Kidney (tissue), 14 donors: Measurements from ENCODE around the gene EEPD1. TPM values are rescaled to one million over a fixed set of nuclear protein-coding genes. Genes with fewer than 3 reads are reported as not detected.

ENCODE experiments used
- DNase-seq, 5 donors: peaks; one replicate each; pipeline ENCODE4 v3.0.0-alpha.2; 2013 to 2020
- FAIRE-seq: peaks from 2 replicates; lab custom pipeline; 2012; peaks lifted over from hg19 to GRCh38; lab: Jason Lieb, UNC
- H3K27ac ChIP-seq, 2 donors: one replicate each; pipeline ENCODE4 v1.7.0; 2013; ENCODE audit warnings: low read depth in 2 of 2, low read length in 2 of 2, inconsistent platforms in 1 of 2
- H3K27me3 ChIP-seq: one replicate; pipeline ENCODE4 v1.7.1; 2013; ENCODE audit warnings: low read length, inconsistent platforms; ENCODE audit not compliant: control insufficient read depth, insufficient read depth
- H3K36me3 ChIP-seq, 3 donors: one replicate each; pipeline versions ENCODE4 v1.7.0 to v1.7.1; 2013; ENCODE audit warnings: low read length in 3 of 3, control low read depth in 1 of 3, inconsistent platforms in 1 of 3; ENCODE audit not compliant: insufficient read depth in 3 of 3, control insufficient read depth in 2 of 3
- H3K4me1 ChIP-seq, 3 donors: one replicate each; pipeline versions ENCODE4 v1.7.0 to v1.7.1; 2013; ENCODE audit warnings: low read length in 3 of 3, inconsistent platforms in 1 of 3, low read depth in 1 of 3; ENCODE audit not compliant: control insufficient read depth in 2 of 3, insufficient read depth in 2 of 3
- H3K4me3 ChIP-seq, 3 donors: one replicate each; pipeline versions ENCODE4 v1.7.0 to v1.8.1; 2013; ENCODE audit warnings: low read length in 3 of 3, control low read depth in 1 of 3, inconsistent platforms in 1 of 3
- H3K9ac ChIP-seq, 3 donors: one replicate each; pipeline versions ENCODE4 v1.7.0 to v1.7.1; 2013; ENCODE audit warnings: low read length in 3 of 3, control low read depth in 1 of 3, inconsistent platforms in 1 of 3
- H3K9me3 ChIP-seq, 3 donors: one replicate each; pipeline versions ENCODE4 v1.7.0 to v1.7.1; 2013; ENCODE audit warnings: low read length in 3 of 3, control low read depth in 1 of 3, inconsistent platforms in 1 of 3; ENCODE audit not compliant: control insufficient read depth in 2 of 3, insufficient read depth in 1 of 3
- CTCF ChIP-seq: IDR thresholded peaks from 3 replicates; pipeline ENCODE4 v1.5.1; 2012; ENCODE audit warnings: mild to moderate bottlenecking, moderate library complexity, borderline replicate concordance; ENCODE audit not compliant: insufficient read depth; ENCODE audit errors: extremely low read depth
- intact Hi-C: fragments of 100-400 bp; cut with DNase I; formaldehyde crosslinking; loops from one replicate; pipeline ENCODE4 v1.11.1; 2022
- polyA plus RNA-seq: library from polyadenylated mRNA; stranded (reverse); fragments of 350-450 nt; fragmentation: Illumina TruSeq; extraction: RNeasy Lipid Tissue Mini Kit (QIAGEN cat#74804); gene quantifications from one replicate; pipeline ENCODE4 v1.2.3, GENCODE V29; 2014; ENCODE audit warnings: low read depth, low replicate concordance; ENCODE audit not compliant: insufficient read depth
- total RNA-seq: library from RNA; stranded (reverse); fragmentation: NEBNext Ultra II Directional; extraction: Animal tissue kit (Norgen Biotek cat#: 25700); gene quantifications from one replicate; pipeline ENCODE4 v1.2.1, GENCODE V29; 2021
- donor health status: control.
- donor health status: control.
- donor health status: control.
- donor health status: control.
- donor health status: control.
- donor health status: DM: yes; HTN: yes; CAD: no.
- donor health status: Normal renal cell carcinoma (clear cell type).

EEPD1 gene
- total and polyA plus RNA-seq, 2 donors from 2014 or later: 6.3 to 6.4 TPM

GRCh38 chr7:36305648-36306047, 152.6 kb downstream of the EEPD1 start:
- Histone ChIP-seq H3K27ac (no peak overlapping the region), H3K36me3 (no peaks in the 10 kb centered on the region), H3K4me1 (peaks cover 0 to 9% (median 9%) of the 10 kb centered on the region in 3 donors), H3K27me3 (no peaks in the 10 kb centered on the region), H3K9ac (no peak overlapping the region), H3K9me3 (no peaks in the 10 kb centered on the region), H3K4me3 (no peak overlapping the region)
- no peak for FAIRE-seq
- peak in 1 of 5 donors; percentile 48 for DNase-seq
- TF ChIP-seq CTCF: no peak
- intact Hi-C loops: no loop called here

DNA sequence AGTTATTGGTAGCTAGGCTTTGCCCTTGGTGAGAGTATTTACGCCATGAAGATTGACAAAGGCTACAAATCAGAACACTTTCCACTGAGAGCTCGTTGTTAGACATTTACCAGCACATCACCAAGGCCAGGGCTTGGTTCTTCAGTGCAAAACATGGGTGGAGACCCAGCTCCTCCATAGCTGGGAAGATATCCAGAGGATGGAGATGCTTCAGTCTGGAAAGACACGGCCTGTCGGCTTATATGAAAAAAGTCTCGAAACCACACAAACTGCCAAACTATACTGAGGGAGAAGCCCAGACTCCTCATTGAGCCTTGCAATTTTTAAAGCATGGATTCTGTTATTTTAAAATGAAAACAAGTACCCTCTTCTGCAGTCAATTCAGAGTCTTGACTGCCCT, 153.2 kb downstream of the EEPD1 start:
- H3K27ac ChIP-seq: no peak overlapping the region
- TF ChIP-seq CTCF: no peak
- no peak overlapping the region for H3K9ac ChIP-seq
- intact Hi-C loops: no loop called here
- no peaks in the 10 kb centered on the region for H3K9me3 ChIP-seq
- no peak overlapping the region for H3K4me3 ChIP-seq
- no peak for FAIRE-seq
- peaks cover 0 to 9% (median 9%) of the 10 kb centered on the region in 3 donors for H3K4me1 ChIP-seq
- no peaks in the 10 kb centered on the region for H3K36me3 ChIP-seq
- peak in 1 of 5 donors; percentile 13 for DNase-seq
- no peaks in the 10 kb centered on the region for H3K27me3 ChIP-seq

DNA sequence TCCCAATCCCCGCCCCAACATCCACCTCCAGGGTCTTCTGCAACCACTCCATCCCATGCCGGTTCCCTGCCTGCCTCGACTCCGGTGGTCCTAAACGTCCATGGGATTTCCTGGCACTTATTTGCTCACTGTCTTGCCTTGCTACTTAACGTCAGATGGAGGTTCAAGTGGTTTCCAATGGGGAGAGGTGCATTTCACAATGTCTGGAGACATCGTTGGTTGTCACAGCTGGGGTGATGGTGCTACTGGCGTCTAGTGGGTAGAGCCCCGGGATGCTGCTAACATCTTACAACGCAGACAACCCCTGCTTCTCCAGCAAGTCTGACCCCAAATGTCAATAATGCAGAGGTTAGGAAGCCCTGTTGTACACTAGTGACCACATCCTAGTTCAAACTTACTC, 153.7 kb downstream of the EEPD1 start:
- intact Hi-C loops: no loop called here
- DNase-seq: no peak

More for the DNA sequence above, 153.7 kb downstream of the EEPD1 start:
- Histone ChIP-seq H3K9me3 (no peaks in the 10 kb centered on the region), H3K27ac (no peak overlapping the region), H3K4me3 (no peak overlapping the region), H3K4me1 (peaks cover 0 to 9% (median 9%) of the 10 kb centered on the region in 3 donors), H3K27me3 (no peaks in the 10 kb centered on the region), H3K9ac (no peak overlapping the region), H3K36me3 (no peaks in the 10 kb centered on the region)
- no peak for FAIRE-seq
- no peak for TF ChIP-seq CTCF
